Measurements from ENCODE around the gene SYT7. TPM values are rescaled to one million over a fixed set of nuclear protein-coding genes. Genes with fewer than 3 reads are reported as not detected.

SYT7 gene
- total RNA-seq, 6 experiments from 2014 or later: 13.1 to 70.8 (median 31.6) TPM

DNA sequence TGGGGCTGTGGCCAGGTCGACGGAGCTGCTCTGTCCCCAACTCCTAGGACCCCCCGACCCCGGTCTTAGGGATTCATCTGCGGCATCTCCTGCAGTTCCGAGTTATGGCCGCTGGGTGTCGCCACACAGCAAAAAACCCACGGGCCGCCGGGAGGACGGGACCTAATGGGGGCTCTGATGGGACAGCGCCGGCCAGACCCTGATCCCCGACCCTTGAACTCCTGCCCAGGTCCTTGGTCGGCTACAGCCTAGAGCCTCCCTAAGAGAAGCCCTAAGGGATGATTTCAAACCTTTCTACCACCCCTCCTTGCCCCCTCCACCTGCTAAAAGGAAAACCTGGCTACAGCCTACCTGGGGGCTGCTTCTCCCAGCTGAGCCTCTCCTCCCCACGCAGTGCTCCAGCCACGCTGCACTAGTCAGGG is 103.1 kb downstream of the SYT7 start:
- no peaks in the 10 kb centered on the region for H3K27me3 ChIP-seq
- intact Hi-C loops (cut with DNase I): loop anchor here (5.0 kb wide), 1 partner anchor 40 kb away; no protein-coding TSS in a partner anchor
- no peaks in the 10 kb centered on the region for H3K36me3 ChIP-seq
- peak in 2 of 3 donors; percentile 49 to 62 for DNase-seq
- no peak overlapping the region for H3K27ac ChIP-seq
- peak; percentile 48 to 78 (median 74) for ATAC-seq
- TF ChIP-seq, protein P1, sequence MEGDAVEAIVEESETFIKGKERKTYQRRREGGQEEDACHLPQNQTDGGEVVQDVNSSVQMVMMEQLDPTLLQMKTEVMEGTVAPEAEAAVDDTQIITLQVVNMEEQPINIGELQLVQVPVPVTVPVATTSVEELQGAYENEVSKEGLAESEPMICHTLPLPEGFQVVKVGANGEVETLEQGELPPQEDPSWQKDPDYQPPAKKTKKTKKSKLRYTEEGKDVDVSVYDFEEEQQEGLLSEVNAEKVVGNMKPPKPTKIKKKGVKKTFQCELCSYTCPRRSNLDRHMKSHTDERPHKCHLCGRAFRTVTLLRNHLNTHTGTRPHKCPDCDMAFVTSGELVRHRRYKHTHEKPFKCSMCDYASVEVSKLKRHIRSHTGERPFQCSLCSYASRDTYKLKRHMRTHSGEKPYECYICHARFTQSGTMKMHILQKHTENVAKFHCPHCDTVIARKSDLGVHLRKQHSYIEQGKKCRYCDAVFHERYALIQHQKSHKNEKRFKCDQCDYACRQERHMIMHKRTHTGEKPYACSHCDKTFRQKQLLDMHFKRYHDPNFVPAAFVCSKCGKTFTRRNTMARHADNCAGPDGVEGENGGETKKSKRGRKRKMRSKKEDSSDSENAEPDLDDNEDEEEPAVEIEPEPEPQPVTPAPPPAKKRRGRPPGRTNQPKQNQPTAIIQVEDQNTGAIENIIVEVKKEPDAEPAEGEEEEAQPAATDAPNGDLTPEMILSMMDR (IDR thresholded peaks at IDR 0.05): peak; percentile 88 to 93 (median 90)
- TF ChIP-seq POLR2A (IDR thresholded peaks at IDR 0.05): no peak
- peaks cover 0 to 3% (median 0%) of the 10 kb centered on the region in 4 donors for H3K4me1 ChIP-seq
- 0% methylated on average over 7 of the region's 18 CpGs for WGBS (ENCODE audit: insufficient coverage, low coverage, low lambda C conversion rate, missing lambda C conversion rate)
- H3K9me3 ChIP-seq: no peaks in the 10 kb centered on the region
- no peak overlapping the region for H3K4me3 ChIP-seq

DNA sequence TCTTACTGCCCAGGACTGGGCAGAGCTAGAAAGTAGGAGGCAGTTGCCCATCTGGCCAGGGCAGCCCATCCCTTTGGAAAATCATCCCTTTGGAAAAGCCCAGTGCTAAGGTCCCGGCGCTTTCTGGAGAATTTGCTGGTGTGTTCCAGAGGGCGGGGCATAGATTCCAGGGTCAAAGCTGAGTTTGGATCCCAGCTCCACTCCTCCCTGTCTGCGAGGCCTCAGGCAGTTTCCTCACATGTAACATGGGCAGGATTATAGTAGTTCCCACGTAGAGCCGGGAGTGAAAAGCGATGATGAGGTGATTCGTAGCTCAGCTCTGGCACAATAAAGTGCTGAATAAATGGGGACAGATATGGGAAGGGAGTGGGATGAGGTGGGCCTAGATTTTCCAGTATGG is 103.8 kb downstream of the SYT7 start:
- 39% methylated on average over 8 of the region's 8 CpGs for WGBS (ENCODE audit: insufficient coverage, low coverage, low lambda C conversion rate, missing lambda C conversion rate)
- ATAC-seq: peak; percentile 40 to 51 (median 42)

DNA sequence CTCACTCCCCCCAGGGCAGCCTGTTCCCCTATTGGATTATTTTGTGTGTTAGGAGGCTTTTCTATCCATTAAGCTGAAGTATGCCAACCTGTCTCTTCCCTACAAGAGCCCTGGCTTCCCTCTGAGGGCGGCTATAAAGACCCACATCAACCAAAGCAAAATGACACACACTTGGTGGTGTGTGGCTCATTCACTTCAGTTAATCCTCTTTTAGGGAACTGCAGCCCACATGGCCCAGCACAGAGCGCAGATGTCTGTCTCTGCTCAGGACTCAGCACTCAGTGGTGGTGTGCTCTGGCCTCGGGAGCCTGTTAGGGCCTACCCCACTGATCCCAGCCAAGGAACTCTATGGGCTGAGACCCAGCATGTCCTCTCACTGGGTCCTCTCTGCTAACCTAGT is 104.5 kb downstream of the SYT7 start:
- Histone ChIP-seq H3K27me3 (no peaks in the 10 kb centered on the region), H3K4me1 (peaks cover 0 to 3% (median 0%) of the 10 kb centered on the region in 4 donors), H3K4me3 (no peak overlapping the region), H3K27ac (no peak overlapping the region), H3K9me3 (no peaks in the 10 kb centered on the region), H3K36me3 (no peaks in the 10 kb centered on the region)
- intact Hi-C loops (cut with DNase I): loop anchor here (5.0 kb wide), 1 partner anchor 41 kb away; no protein-coding TSS in a partner anchor
- no peak for DNase-seq
- no CpG with 5 or more reads among the region's 3 CpGs for WGBS (ENCODE audit: insufficient coverage, low coverage, low lambda C conversion rate, missing lambda C conversion rate)
- no peak for TF ChIP-seq POLR2A (IDR thresholded peaks at IDR 0.05)
- TF ChIP-seq, protein P1 (IDR thresholded peaks at IDR 0.05): no peak
- no peak for ATAC-seq

More for the DNA sequence above, 103.8 kb downstream of the SYT7 start:
- TF ChIP-seq, protein P1 (IDR thresholded peaks at IDR 0.05): no peak
- TF ChIP-seq POLR2A (IDR thresholded peaks at IDR 0.05): no peak
- Histone ChIP-seq H3K36me3 (no peaks in the 10 kb centered on the region), H3K4me3 (no peak overlapping the region), H3K9me3 (no peaks in the 10 kb centered on the region), H3K4me1 (peaks cover 0 to 3% (median 0%) of the 10 kb centered on the region in 4 donors), H3K27me3 (no peaks in the 10 kb centered on the region), H3K27ac (no peak overlapping the region)
- intact Hi-C loops (cut with DNase I): loop anchor here (5.0 kb wide), 1 partner anchor 40 kb away; no protein-coding TSS in a partner anchor
- no peak for DNase-seq

DNA sequence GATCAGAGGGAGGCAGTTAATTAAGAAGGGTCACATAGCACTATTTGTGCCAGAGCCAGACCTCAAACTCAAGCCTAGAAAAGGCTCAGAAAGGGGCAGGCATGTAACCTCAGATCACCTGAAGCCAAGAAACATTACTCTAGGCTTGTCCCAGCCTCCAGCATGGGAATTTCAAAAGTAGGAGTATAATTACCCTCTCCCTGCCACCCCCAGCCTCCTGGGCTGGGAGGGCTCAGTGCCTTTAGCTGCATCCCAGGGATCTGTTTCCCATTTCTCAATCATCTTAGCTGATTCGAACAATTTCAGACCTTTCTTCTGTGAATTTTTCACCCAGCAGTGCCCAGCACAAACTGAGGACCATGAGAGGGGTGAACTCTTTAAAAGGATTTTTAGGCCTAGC is 105.4 kb downstream of the SYT7 start:
- no peak for TF ChIP-seq POLR2A (IDR thresholded peaks at IDR 0.05)
- TF ChIP-seq, protein P1 (IDR thresholded peaks at IDR 0.05): no peak
- H3K4me1 ChIP-seq: peaks cover 0 to 3% (median 0%) of the 10 kb centered on the region in 4 donors
- 100% methylated on average over 1 of the region's 1 CpG for WGBS (ENCODE audit: insufficient coverage, low coverage, low lambda C conversion rate, missing lambda C conversion rate)
- no peak overlapping the region for H3K27ac ChIP-seq
- no peaks in the 10 kb centered on the region for H3K36me3 ChIP-seq
- intact Hi-C loops (cut with DNase I): loop anchor here (5.0 kb wide), 1 partner anchor 42 kb away; no protein-coding TSS in a partner anchor
- ATAC-seq (no peak), DNase-seq (no peak)
- no peaks in the 10 kb centered on the region for H3K9me3 ChIP-seq
- H3K27me3 ChIP-seq: no peaks in the 10 kb centered on the region
- no peak overlapping the region for H3K4me3 ChIP-seq
